ENCODE data around the gene MFAP2.
"Not testable (repeated sequence)": the region's sequence is repeated elsewhere in the genome, so short reads cannot be mapped to it uniquely, and the experiment has no call there.

DNA sequence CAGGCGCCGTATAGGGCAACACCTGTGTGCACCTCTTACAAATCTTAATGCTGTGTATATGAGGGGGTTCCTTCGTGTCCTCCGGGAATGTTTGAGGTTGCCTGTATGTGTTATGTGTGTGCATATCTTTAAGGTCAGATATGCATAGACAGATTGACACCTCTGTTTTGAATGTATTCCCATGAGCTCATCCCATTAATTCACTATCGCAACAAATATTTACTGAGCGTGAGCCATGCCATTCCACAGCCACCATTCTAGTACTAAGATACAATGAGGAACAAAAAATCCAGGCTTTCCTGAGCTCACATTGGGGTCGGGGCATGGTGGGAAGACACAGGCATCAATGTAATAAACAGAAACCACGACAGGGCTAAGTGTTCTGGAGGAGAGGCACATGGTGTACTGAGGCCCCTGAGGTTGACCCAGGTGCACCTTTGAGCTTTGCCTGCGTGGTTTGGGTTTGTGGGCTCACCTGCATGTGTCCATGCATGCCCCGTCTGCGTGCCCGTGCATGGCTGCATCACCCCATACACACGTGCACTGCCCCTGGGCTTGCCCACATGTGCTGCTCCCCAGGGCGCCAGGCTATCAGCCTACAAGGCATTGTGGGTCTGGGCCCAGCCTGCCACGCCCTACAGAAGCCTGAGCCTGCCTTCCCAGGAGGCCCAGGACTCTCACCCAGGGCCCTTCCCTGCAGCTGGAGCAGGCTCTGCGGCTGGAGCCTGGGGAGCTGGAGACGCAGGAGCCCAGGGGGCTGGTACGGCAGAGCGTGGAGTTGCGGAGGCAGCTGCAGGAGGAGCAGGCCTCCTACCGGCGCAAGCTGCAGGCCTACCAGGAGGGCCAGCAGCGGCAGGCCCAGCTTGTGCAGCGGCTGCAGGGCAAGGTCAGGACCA is 51.0 kb downstream of the MFAP2 start:
- TF ChIP-seq, protein P1, sequence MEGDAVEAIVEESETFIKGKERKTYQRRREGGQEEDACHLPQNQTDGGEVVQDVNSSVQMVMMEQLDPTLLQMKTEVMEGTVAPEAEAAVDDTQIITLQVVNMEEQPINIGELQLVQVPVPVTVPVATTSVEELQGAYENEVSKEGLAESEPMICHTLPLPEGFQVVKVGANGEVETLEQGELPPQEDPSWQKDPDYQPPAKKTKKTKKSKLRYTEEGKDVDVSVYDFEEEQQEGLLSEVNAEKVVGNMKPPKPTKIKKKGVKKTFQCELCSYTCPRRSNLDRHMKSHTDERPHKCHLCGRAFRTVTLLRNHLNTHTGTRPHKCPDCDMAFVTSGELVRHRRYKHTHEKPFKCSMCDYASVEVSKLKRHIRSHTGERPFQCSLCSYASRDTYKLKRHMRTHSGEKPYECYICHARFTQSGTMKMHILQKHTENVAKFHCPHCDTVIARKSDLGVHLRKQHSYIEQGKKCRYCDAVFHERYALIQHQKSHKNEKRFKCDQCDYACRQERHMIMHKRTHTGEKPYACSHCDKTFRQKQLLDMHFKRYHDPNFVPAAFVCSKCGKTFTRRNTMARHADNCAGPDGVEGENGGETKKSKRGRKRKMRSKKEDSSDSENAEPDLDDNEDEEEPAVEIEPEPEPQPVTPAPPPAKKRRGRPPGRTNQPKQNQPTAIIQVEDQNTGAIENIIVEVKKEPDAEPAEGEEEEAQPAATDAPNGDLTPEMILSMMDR (IDR thresholded peaks at IDR 0.05) = not testable (repeated sequence)
- not testable (repeated sequence) for TF ChIP-seq POLR2A (IDR thresholded peaks at IDR 0.05; ENCODE audit: low read depth); EP300 (IDR thresholded peaks at IDR 0.05)
